T47D (cell line): ENCODE measurements around the gene COL4A2.

Experiments used
- DNase-seq, 2 experiments: peaks; one replicate each; pipeline versions ENCODE4 v3.0.0 to v3.0.0-alpha.2; 2011 to 2012; ENCODE audit warnings: low read depth in 1 of 2, low spot score in 1 of 2
- JUND ChIP-seq: IDR thresholded peaks from 2 replicates; pipeline ENCODE4 v1.6.1; 2012; ENCODE audit warnings: low read depth
- in situ Hi-C: cut with HindIII; loops from 2 replicates; pipeline ENCODE4 v1.10.0; 2016; ENCODE audit warnings: low sequenced_read_pairs, low pct_unique_long_range_greater_than_20kb

COL4A2 gene

DNA sequence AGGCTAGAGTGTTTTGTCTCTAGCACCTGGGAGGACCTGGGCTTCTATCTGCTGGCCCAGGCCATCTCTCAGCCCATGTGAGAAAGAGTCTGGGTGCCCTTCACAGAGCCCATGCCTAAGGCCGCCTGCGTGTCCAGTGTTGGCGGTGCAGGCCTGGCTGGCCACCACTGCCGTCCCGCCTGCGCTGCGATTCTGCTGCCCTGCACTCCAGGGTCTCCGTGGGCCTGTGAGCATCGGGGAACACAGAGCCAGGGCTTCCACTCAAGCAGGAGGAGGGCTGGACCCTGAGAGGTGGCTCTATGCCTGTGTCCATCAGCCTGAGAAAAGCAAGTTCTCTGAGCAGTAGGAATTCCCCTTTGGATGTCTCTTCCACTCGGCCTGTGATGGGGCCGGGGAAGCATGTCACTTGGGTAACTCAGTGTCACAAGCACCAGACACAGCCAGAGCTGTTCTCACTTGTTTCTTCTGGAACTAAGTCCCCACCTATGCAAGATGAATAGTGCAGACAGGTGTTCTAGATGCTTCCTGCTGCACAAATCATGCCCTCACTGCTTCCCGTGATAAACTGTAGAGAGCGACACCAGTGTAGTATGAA lies 160.5 kb downstream of the COL4A2 start:
- DNase-seq: no peak
- TF ChIP-seq JUND: no peak
- in situ Hi-C loops: no loop called here

DNA sequence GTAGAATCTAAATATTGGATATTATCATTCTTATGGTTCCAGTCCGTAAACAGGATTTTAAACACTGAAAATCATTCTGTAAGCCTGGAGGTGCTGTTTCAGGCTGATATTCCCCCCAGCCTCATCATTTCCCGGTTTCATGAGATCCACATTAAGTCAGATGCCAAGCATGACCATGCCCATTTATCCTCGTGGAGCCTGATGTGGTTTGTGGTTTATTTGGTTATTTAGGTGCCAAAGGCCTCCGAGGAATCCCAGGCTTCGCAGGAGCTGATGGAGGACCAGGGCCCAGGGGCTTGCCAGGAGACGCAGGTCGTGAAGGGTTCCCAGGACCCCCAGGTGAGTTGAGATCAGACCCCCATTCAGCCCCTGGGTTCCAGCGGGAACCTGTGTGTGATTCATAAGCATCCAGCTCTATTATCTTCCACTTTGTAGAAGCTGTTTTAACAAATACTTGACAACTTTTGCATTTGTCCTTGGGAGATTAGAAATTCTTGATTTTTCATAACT lies 162.0 kb downstream of the COL4A2 start:
- no peak for TF ChIP-seq JUND
- DNase-seq: no peak
- in situ Hi-C loops: no loop called here

DNA sequence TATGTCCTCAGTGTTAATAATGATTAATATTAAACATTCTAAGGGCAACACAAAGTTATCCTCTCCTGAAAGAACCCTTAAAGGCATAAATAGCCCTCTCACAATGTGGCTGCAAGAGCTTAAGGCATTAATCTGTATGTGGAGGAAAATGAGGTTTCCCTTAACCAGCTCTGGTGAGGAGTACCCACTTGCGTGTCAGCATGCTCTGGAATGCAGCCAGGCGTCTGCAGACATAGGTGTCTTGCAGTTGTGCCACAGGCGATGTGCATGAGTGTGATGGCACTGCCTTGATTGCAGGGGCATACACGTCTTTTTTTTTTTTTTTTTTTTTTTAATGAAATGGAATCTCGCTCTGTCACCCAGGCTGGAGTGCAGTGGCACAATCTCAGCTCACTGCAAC lies 162.5 kb downstream of the COL4A2 start:
- no peak for TF ChIP-seq JUND
- in situ Hi-C loops: no loop called here
- no peak for DNase-seq

DNA sequence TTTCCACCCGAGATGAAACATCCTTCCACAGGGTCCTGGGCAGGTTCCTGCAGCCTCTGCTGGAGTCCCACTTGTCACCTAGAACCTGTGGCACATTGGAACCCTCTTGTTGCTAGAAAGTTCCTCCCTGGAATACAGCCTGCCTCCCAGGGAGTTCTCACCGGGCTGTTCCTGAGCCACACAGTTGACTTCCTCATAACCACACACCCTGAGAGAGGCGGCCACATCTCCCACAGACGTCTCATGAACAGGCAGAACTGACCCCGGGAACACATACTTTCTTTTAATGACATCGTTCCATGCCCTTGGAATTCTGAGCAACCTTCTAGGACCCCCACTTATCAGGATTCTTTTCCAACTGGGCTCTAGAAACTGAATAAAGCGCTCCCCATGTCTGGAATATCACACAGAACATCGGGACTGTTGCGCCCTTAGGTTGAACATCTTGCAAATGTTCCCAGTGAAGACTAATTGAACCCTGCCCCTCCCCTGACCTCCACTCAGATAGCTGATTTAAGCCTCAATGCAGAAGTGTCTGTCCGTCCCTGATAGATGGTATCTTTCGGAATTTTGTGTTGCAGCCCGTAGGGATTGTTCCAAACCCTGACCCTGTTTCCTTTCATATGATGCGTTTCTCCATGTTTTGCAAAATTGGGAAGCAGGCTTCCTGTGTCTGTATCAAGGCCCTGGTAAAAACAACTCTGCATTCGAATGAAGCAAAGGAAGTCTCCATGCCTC lies 163.4 kb downstream of the COL4A2 start:
- TF ChIP-seq JUND: no peak
- in situ Hi-C loops: no loop called here

DNA sequence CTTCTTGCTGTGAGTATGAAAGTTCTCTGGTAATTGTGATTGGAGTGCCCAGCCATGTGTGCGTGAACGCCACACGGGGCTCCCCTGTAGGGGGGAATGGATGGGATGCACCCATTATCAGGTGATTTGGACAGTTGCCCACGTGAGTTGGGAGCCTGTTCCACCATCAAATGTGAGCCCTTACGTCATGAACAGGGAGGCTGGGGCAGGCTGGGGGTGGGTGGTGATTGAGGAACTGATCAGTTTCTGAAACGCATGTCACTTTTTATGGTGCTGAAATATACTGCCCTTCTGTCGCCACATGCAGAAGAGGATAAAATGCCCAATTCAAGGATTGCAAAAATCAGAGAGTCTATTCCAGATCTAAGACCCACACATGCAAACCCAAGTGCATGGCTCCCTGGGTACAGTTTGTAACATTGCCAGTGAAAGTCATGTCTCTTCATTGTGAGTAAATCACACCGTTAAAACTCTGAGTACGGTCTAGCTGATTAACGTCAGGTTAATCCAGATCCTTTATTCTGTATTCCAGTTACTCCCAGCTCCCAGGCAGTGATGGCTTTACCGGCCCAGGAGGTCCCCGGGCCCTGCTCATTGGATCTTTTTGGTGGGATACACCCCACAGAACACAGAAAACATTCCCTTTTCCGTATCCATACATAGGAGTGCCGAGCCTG lies 164.2 kb downstream of the COL4A2 start:
- TF ChIP-seq JUND: no peak
- DNase-seq: no peak
- in situ Hi-C loops: no loop called here

More for the DNA sequence above, 163.4 kb downstream of the COL4A2 start:
- DNase-seq: no peak

DNA sequence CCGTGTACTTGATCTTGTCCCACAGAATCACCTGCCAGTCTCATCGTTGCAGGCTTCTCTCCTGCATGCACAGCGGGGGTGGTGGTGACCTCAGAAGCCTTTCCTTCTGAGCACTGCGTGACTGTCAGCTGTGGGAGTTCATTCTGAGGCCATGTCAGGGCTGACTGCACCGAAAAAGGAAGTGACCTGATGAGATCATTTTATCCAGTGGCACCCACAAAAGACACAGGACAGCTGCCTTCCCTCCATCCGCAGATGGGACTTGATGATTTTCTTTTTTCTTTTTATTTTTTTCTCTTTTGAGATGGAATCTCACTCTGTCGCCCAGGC lies 164.7 kb downstream of the COL4A2 start:
- no peak for TF ChIP-seq JUND
- no peak for DNase-seq
- in situ Hi-C loops: no loop called here

DNA sequence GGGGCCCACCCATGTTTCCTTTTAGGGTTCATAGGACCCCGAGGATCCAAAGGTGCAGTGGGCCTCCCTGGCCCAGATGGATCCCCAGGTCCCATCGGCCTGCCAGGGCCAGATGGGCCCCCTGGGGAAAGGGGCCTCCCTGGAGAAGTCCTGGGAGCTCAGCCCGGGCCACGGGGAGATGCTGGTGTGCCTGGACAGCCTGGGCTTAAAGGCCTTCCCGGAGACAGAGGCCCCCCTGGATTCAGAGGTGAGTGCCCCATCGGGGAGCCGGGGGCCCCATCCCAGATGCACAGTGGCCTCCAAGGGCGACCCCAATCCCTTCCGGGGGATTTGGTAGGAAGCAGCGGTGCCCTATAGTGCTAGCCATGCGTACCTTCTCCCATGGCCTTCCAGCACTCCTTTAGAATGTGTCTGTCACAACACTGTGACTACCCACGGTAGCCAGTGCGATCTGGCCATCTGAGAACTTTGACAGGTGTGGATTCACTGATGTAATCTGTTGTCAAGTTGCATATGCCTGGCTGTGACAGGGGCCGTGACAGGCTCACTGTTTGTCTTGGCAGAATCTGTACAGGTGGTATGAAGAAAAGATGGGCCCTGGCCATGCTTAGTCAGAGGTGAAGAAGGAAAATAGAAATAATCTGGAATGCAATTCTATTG lies 165.9 kb downstream of the COL4A2 start:
- DNase-seq: no peak
- in situ Hi-C loops: no loop called here
- no peak for TF ChIP-seq JUND

DNA sequence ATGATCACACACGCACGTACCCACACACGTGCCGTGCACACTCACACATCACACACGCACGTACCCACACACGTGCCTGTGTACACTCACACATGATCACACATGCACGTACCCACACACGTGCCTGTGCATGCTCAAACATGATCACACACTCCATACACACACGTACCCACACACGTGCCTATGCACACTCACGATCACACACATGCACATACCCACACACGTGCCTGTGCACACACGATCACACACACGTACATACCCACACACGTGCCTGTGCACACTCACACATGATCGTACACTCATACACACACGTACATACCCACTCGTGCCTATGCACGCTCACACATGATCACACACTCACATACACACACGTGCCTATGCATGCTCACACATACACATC lies 167.6 kb downstream of the COL4A2 start:
- no peak for DNase-seq
- in situ Hi-C loops: no loop called here
- no peak for TF ChIP-seq JUND

DNA sequence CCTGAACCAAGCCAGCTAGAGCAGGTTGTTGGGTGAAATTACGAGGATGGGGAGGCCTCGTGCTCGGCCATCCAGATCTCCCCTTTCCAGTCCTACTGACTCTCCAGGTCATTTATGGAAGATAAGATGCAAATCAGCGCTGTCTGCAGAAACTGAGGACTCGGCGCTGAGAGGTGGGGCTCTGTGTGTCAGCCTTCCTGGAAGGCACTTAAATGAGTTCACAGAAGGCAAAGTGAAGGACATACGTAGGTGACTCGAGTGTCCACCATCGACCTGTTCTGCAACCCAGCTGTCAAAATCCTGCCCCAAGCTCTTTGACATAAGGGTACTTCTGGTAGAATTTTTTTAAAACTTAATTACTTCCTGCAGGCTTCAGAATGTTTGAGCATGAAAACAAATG lies 168.0 kb downstream of the COL4A2 start:
- TF ChIP-seq JUND: no peak
- DNase-seq: no peak
- in situ Hi-C loops: no loop called here

DNA sequence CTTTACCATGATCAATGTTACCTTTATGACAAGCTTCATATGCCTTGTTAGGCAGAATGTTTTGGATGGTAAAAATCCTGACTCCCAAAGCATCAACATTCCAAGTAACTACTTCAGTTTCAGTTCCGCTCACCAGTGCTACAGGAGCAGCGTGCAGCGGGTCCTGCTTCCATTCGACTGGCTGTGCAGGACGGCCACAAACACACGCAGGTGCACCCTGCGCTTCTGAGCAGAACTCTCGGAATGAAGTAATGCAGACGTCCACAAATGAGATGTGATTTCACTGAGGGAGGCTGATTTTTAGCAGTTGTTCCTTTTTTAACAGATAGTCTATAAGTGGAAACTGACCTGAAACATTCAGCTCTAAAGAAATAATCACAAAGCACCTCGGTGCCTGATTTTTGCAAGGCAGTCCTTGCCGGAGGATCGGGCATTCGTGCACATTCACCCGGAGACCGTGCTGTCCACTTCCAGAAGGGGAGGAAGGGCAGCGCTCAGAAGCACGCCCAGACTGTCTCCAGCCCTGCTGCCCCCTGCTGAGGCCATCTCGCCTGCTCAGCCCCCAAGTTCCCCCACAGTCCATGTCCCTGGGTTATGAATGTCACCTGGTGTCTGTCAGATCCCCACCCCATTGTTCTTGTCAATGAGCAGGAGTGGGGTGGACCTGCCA lies 168.6 kb downstream of the COL4A2 start:
- TF ChIP-seq JUND: no peak
- DNase-seq: no peak
- in situ Hi-C loops: no loop called here

DNA sequence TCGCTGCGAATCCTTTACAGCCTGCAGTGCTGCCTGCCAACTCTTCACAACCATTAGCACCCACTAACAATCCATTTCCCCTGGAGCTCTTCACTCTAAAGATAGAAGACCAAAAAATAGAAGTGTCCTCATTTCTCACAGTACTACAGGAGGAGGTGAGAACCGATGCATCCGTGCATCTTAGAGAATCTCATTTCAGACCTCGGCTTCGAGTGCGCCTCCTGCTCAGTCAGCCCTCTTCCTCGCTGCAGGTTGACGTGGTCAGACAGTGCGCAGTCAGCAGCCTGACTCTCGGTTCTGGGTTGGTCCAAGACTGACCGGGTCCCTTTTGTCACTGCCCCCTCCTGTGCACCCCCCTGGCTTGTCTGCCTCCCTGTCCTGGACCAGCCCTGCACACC lies 169.1 kb downstream of the COL4A2 start:
- no peak for DNase-seq
- TF ChIP-seq JUND: no peak
- in situ Hi-C loops: no loop called here

DNA sequence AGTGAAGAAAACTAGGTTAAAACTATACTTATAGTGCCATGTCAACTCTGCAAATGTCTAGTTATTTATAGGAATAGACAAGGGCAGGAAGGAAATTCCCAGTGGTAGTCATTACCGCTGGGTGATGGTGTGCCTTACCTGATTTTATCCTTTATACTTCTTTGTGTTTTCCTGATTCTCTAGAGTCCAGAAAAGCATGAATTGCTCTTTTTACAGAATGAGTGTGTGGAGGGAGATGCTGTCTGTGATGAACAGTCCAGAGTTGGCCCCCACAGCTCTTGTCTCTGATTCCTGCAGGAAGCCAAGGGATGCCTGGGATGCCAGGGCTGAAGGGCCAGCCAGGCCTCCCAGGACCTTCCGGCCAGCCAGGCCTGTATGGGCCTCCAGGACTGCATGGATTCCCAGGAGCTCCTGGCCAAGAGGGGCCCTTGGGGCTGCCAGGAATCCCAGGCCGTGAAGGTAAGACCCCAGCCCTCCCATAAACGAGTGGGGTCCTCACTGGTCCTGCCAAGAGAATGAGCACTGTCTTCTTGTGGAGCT lies 170.7 kb downstream of the COL4A2 start:
- no peak for DNase-seq
- no peak for TF ChIP-seq JUND
- in situ Hi-C loops: no loop called here
